Measurements from ENCODE around the gene ZNF683. TPM values are rescaled to one million over a fixed set of nuclear protein-coding genes. Genes with fewer than 3 reads are reported as not detected.

ZNF683 gene
- total and polyA plus RNA-seq, 9 of the 15 experiments (the other 6 are each of a cell fraction or from before 2014, with no cell fraction given) = not detected

GRCh38 chr1:26317612-26318337 lies 54.8 kb downstream of the ZNF683 start, which contains the start of gene CD52 (continued):
- TF ChIP-seq NR2C2 (CRISPR knock-in tag; IDR thresholded peaks at IDR 0.05) (no peak), NR2C2 (tag; IDR thresholded peaks at IDR 0.05) (peak; percentile 58; the same call in 1 of the 2 replicates), RBM34 (IDR thresholded peaks at IDR 0.05; ENCODE audit: borderline replicate concordance, insufficient read depth, low read length) (no peak), RNF219 (CRISPR knock-in tag; IDR thresholded peaks at IDR 0.05) (no peak), RNF2 (IDR thresholded peaks at IDR 0.05) (peak; percentile 29; the same call in 1 of the 2 replicates), ZNF449 (CRISPR knock-in tag; IDR thresholded peaks at IDR 0.05) (0 out of 2 replicates have a peak, but pooled peaks have one; percentile 40), EGR1 (conservative IDR thresholded peaks at IDR 0.05) (peak; percentile 75), E2F3 (CRISPR knock-in tag; IDR thresholded peaks at IDR 0.05) (peak; percentile 30; the same call in 1 of the 2 replicates), ZBTB8A (IDR thresholded peaks at IDR 0.05; ENCODE audit: partially characterized antibody) (no peak), HDGF (IDR thresholded peaks at IDR 0.05) (peak; percentile 52; the same call in 1 of the 2 replicates), ESRRA (IDR thresholded peaks at IDR 0.05; ENCODE audit: borderline replicate concordance, low read depth) (peak; percentile 40; the same call in 1 of the 2 replicates), MTA2 (IDR thresholded peaks at IDR 0.05; ENCODE audit: low read depth) (peak; percentile 7; the same call in 1 of the 2 replicates), HDAC1 (IDR thresholded peaks at IDR 0.05) (peak in 1 of 2 experiments; percentile 34; a peak in 2 of 4 replicates), PHF8 (IDR thresholded peaks at IDR 0.05; ENCODE audit: borderline replicate concordance, low read length) (peak; percentile 28; the same call in 1 of the 2 replicates), SMARCA4 (IDR thresholded peaks at IDR 0.05) (0 out of 2 replicates have a peak, but pooled peaks have one; percentile 24), ZBTB2 (IDR thresholded peaks at IDR 0.05) (0 out of 2 replicates have a peak, but pooled peaks have one; percentile 40), ZBTB12 (CRISPR knock-in tag; IDR thresholded peaks at IDR 0.05) (0 out of 2 replicates have a peak, but pooled peaks have one; percentile 7), RCOR1 (IDR thresholded peaks at IDR 0.05; ENCODE audit: borderline replicate concordance in 1 of 2, low read depth in 2 of 2, low read length in 2 of 2) (peak in 1 of 2 experiments; percentile 48; a peak in 1 of 4 replicates)
